K562 (cell line): Measurements from ENCODE around the gene BBC3. TPM values are rescaled to one million over a fixed set of nuclear protein-coding genes. Genes with fewer than 3 reads are reported as not detected.

Source experiments
- ATF4 ChIP-seq: fragments of 450-650 bp; formaldehyde crosslinking; IDR thresholded peaks from 2 replicates; pipeline ENCODE4 v1.4.0; 2022; ENCODE audit warnings: mild to moderate bottlenecking, moderate library complexity
- BRF1 ChIP-seq: IDR thresholded peaks from 3 replicates; pipeline ENCODE4 v1.6.1; 2011; ENCODE audit warnings: borderline replicate concordance, mild to moderate bottlenecking; ENCODE audit not compliant: insufficient read length; ENCODE audit errors: extremely low read depth
- CHD1 ChIP-seq: fragments of 200-600 bp; sonication (generic); IDR thresholded peaks from one replicate; pipeline ENCODE4 v1.6.1; 2012; ENCODE audit warnings: mild to moderate bottlenecking, moderate library complexity, low read length, inconsistent platforms
- CHD2 ChIP-seq: IDR thresholded peaks from 2 replicates; pipeline ENCODE4 v1.6.1; 2011; ENCODE audit warnings: low read depth, low read length
- CTCFL ChIP-seq: IDR thresholded peaks from 2 replicates; pipeline ENCODE4 v1.6.1; 2011; ENCODE audit warnings: borderline replicate concordance, low read depth, mild to moderate bottlenecking, moderate library complexity, low read length; ENCODE audit not compliant: insufficient read depth, poor library complexity, severe bottlenecking
- CXXC5 ChIP-seq: fragments of 250-450 bp; sonication (Bioruptor Pico); IDR thresholded peaks from 2 replicates; pipeline ENCODE4 v1.8.0; 2022; ENCODE audit warnings: inconsistent platforms, mild to moderate bottlenecking, moderate library complexity
- ETV1 ChIP-seq: fragments of 450-650 bp; conservative IDR thresholded peaks from 2 replicates; pipeline ENCODE4 v1.6.1; 2016; ENCODE audit warnings: missing genetic modification characterization, control low read depth, low read depth, missing compliant biosample characterization
- FOXA1 ChIP-seq: fragments of 450-650 bp; IDR thresholded peaks from 2 replicates; pipeline ENCODE4 v1.6.1; 2016; ENCODE audit warnings: mild to moderate bottlenecking, borderline replicate concordance
- HDGF ChIP-seq: fragments of 450-650 bp; IDR thresholded peaks from 2 replicates; pipeline ENCODE4 v1.6.1; 2016
- HMGN3 ChIP-seq: IDR thresholded peaks from 2 replicates; pipeline ENCODE4 v1.6.1; 2011; ENCODE audit warnings: borderline replicate concordance, low read depth, mild to moderate bottlenecking, mixed read lengths, low read length; ENCODE audit not compliant: insufficient read length; ENCODE audit errors: extremely low read depth
- KDM1A ChIP-seq, 2 experiments: fragments of 450-650 bp; IDR thresholded peaks; 2 replicates each; pipeline ENCODE4 v1.6.1; 2016; ENCODE audit warnings: mild to moderate bottlenecking in 2 of 2
- LEF1 ChIP-seq: fragments of 450-650 bp; IDR thresholded peaks from 2 replicates; pipeline ENCODE4 v1.6.1; 2016; ENCODE audit warnings: mild to moderate bottlenecking
- MAFG ChIP-seq: fragments of 450-650 bp; conservative IDR thresholded peaks from 2 replicates; pipeline ENCODE4 v1.6.1; 2016; ENCODE audit warnings: missing genetic modification characterization, missing compliant biosample characterization
- NCOA4 ChIP-seq: fragments of 450-650 bp; IDR thresholded peaks from 2 replicates; pipeline ENCODE4 v1.6.1; 2018; ENCODE audit warnings: mild to moderate bottlenecking; ENCODE audit not compliant: partially characterized antibody
- NR0B1 ChIP-seq: fragments of 450-650 bp; IDR thresholded peaks from one replicate; pipeline ENCODE4 v1.6.1; 2018; ENCODE audit warnings: mild to moderate bottlenecking, moderate library complexity; ENCODE audit not compliant: partially characterized antibody
- PURB ChIP-seq: sonication (generic); formaldehyde crosslinking; IDR thresholded peaks from 2 replicates; pipeline ENCODE4 v1.9.0; 2021; ENCODE audit warnings: low read depth, mild to moderate bottlenecking, missing genetic modification reagents
- RBM25 ChIP-seq: fragments of 200-400 bp; formaldehyde crosslinking; IDR thresholded peaks from 2 replicates; pipeline ENCODE4 v1.6.1; 2018; ENCODE audit warnings: low read length, low read depth, moderate library complexity; ENCODE audit not compliant: severe bottlenecking
- U2AF1 ChIP-seq: fragments of 200-400 bp; formaldehyde crosslinking; optimal IDR thresholded peaks from 2 replicates; pipeline ENCODE3; 2017; ENCODE audit warnings: mild to moderate bottlenecking, low read depth, low read length, moderate library complexity
- ZKSCAN3 ChIP-seq: fragments of 250-450 bp; sonication (Bioruptor Pico); IDR thresholded peaks from 2 replicates; pipeline ENCODE4 v1.4.0; 2020
- ZNF12 ChIP-seq: sonication (generic); formaldehyde crosslinking; IDR thresholded peaks from 2 replicates; pipeline ENCODE4 v1.4.0; 2020; ENCODE audit warnings: mild to moderate bottlenecking, missing genetic modification reagents
- ZNF274 ChIP-seq: IDR thresholded peaks from 2 replicates; pipeline ENCODE4 v1.6.1; 2011; ENCODE audit warnings: low read depth, mild to moderate bottlenecking, low read length, moderate library complexity, borderline replicate concordance
- ZNF3 ChIP-seq: fragments of 250-450 bp; sonication (Bioruptor Pico); IDR thresholded peaks from 2 replicates; pipeline ENCODE4 v1.5.0; 2021; ENCODE audit warnings: mild to moderate bottlenecking, moderate library complexity
- ZNF444 ChIP-seq: fragments of 250-450 bp; sonication (Bioruptor Pico); IDR thresholded peaks from 2 replicates; pipeline ENCODE4 v1.4.0; 2020; ENCODE audit warnings: mild to moderate bottlenecking, moderate library complexity
- polyA plus RNA-seq, 8 experiments: library from polyadenylated mRNA; depleted of rRNA in 4 of 8; stranded (reverse) in 5 of 8; unstranded in 3 of 8; fragments of >200 nt; fragmentation: Nextera tagmentation in 2 of 8; fragmentation: Illumina TruSeq in 1 of 8; extraction: Ambion mirVana in 2 of 8; extraction: Trizol in 1 of 8; gene quantifications; 2 replicates each; pipeline versions ENCODE4 v1.2.1 to v1.2.3, GENCODE V29; 2011 to 2014; ENCODE audit warnings: inconsistent platforms in 1 of 8, missing spikeins in 1 of 8
- total RNA-seq, 7 experiments: library from RNA; depleted of rRNA in 6 of 7; stranded (reverse); fragments of >200 nt in 6 of 7; fragmentation: Illumina TruSeq in 2 of 7; extraction: Trizol in 2 of 7; gene quantifications; 2 replicates each; pipeline versions ENCODE4 v1.2.1 to v1.2.3, GENCODE V29; 2011 to 2021; ENCODE audit warnings: low replicate concordance in 1 of 7

The BBC3 gene
- total and polyA plus RNA-seq, 9 of the 15 experiments (the other 6 are each of a cell fraction or from before 2014, with no cell fraction given), result 0.15 to 30.7 (median 4.8) TPM

- TF ChIP-seq CTCFL (no peak), PURB (CRISPR knock-in tag) (no peak), LEF1 (no peak), NCOA4 (no peak), ETV1 (tag) (no peak), MAFG (tag) (no peak), HMGN3 (peak; percentile 63), ZKSCAN3 (no peak), ATF4 (0 out of 2 replicates have a peak, but pooled peaks have one; percentile 15), CXXC5 (CRISPR knock-in tag) (peak; percentile 68), CHD1 (peak; percentile 32), ZNF274 (no peak), RBM25 (no peak), FOXA1 (no peak), BRF1 (no peak), NR0B1 (no peak), HDGF (no peak), ZNF3 (CRISPR knock-in tag) (no peak), KDM1A (IDR thresholded peaks at IDR 0.05) (no peak), ZNF444 (CRISPR knock-in tag) (no peak), U2AF1 (no peak), CHD2 (no peak), ZNF12 (CRISPR knock-in tag) (no peak)
Measured at GRCh38 chr19:47274891-47275761, 44.1 kb upstream of the BBC3 start (continued).
